ENCODE data around the gene ORAI2.
"Not testable (repeated sequence)": the region's sequence is repeated elsewhere in the genome, so short reads cannot be mapped to it uniquely, and the experiment has no call there.

The ORAI2 gene

DNA sequence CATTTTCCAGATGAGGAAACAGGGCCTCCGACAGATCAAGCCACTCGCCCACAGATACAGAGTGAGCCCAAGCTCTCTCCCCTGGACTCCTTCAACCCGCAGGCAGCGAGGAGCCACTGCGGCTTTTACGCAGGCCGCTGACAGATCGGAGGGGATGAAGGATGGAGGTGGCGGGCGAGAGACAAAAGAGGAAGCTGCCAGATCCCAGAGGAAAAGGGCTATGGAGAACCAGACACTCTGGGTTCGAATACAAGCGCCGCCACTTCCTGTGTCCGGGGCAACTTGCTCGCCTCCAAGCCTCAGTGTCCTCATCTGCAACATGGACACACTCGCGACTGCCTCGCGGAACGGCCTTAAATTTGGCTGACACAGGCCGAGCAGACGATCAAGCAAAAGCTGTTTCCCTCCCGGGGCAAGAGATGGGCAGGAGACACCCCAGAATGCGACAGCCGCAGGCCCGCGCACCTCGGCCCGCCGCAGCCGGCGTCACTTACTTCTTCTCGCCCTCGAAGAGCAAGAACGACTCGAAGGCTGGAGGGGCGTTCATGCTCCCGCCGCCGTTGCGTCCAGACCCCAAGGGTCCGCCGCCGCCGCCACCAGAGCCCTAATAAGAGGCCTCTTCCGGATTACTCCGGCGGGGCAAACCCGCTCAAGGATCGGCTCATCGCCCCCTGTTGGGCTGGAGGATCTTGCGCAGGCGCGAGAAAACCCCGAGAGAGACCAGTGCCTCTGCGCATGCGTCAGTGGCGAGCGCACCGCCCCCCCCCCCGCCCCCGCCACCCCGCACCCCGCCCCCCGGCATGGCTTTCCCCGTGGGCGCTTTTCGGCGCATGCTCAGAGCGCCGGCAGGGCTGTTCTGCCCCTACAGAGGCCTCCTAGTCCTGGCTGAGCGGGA, 45.2 kb downstream of the ORAI2 start, which contains the start of gene POLR2J:
POLR2J (minus strand) TSS at position 609 of the 895 bp plus-strand sequence; CDS start at position 547, 62 bp downstream.
- not testable (repeated sequence) for H3K27me3 Mint-ChIP-seq; H3K36me3 Mint-ChIP-seq (ENCODE audit: low read depth); H3K4me1 Mint-ChIP-seq; H3K9me3 Mint-ChIP-seq
- DNase-seq (peak; percentile 86), ATAC-seq (peak; percentile 85)
- peak within 1 kb of the TSS; percentile 82 for H3K4me3 Mint-ChIP-seq
- H3K27ac Mint-ChIP-seq: peak within 1 kb of the TSS; percentile 59

DNA sequence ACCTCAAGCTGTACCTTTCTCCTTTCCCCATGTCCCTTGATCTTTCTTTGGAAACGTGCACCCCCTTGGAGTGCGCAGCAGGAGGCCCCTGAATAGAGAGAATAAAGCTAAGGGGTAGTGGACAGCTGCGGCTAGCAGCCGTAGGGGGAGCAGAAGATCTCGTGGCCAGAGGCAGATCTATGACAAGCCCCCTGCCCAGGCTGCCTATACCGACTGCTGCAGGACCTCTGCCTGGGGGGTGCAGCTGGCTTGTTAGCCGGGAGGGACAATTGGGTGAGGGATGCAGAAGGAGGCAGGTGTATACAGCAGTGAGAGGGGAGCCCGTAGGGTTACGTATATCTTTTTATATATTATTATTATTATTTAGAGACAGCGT, 45.8 kb downstream of the ORAI2 start:
- H3K27ac Mint-ChIP-seq; DNase-seq; H3K4me1 Mint-ChIP-seq; H3K9me3 Mint-ChIP-seq; H3K4me3 Mint-ChIP-seq; H3K36me3 Mint-ChIP-seq (ENCODE audit: low read depth); H3K27me3 Mint-ChIP-seq: not testable (repeated sequence)
- ATAC-seq: peak; percentile 26

DNA sequence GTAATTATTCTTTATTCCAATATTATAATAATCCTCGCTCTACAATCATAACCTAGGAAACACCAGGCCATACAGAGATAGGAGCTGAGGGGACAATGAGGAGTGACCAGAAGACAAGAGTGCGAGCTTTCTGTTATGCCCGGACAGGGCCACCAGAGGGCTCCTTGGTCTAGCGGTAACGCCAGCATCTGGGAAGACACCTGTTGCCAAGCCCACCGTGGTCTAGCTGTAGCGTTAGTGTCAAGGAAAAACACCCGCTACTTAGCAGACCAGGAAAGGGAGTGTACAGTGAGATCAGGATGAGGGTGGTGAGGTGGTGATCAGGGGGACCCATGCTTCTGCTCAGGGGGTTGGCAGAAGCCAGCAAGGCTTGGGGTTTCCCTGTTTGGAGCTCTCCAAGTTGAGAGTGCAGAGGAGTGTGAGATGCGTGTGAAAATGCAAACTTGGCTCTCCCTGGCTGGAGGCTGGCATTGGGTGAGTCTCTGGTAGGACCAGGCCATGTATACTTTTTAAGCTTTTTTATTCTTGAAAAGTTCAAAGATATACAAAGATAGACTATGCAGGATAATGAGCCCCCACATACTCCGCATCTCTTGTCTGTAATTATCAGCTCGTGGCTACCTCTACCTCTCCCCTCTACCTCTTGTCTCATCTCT, 46.7 kb downstream of the ORAI2 start:
- H3K36me3 Mint-ChIP-seq (ENCODE audit: low read depth); H3K27ac Mint-ChIP-seq; ATAC-seq; H3K4me1 Mint-ChIP-seq; H3K9me3 Mint-ChIP-seq; H3K4me3 Mint-ChIP-seq; H3K27me3 Mint-ChIP-seq: not testable (repeated sequence)
- peak; percentile 48 for DNase-seq

DNA sequence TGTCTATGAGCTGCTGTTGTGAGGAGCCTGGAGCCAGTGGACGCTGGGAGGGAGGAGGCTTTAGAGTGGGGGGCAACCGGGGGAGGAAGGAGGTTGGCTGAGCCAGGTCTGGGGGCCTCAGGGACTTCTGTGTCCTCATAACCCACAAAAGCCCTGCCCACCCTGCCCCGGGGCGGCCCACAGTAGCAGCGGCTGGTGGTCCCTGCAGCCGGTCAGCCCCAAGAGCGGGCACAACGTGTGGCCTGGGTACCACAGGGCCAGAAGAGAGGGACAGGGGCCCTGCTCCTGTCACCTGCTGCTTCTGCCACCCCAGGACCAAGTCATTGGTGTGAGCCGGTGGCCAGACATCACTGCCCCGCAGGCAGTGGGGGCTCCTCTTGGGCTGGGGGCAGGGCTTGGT, 48.6 kb downstream of the ORAI2 start:
- not testable (repeated sequence) for H3K9me3 Mint-ChIP-seq; DNase-seq; H3K27ac Mint-ChIP-seq; H3K27me3 Mint-ChIP-seq; H3K36me3 Mint-ChIP-seq (ENCODE audit: low read depth); H3K4me1 Mint-ChIP-seq; H3K4me3 Mint-ChIP-seq; ATAC-seq

DNA sequence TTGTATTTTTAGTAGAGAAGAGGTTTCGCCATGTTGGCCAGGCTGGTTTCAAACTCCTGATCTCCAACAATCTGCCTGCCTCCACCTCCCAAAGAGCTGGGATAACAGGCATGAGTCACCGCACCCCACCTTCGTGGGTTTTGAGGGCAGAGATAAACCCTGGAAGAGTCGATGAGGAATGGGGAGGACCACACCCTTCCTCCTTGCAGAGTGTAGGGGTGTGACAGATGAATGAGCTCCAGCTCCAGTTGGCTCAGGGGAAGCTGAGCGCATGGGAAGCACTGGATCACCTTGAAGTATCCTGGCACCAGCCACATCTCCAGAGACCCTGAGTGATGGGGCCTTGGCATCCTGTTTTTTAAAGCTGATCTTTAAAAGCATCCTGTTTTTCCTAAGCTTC, 50.9 kb downstream of the ORAI2 start:
- ATAC-seq: not testable (repeated sequence)

DNA sequence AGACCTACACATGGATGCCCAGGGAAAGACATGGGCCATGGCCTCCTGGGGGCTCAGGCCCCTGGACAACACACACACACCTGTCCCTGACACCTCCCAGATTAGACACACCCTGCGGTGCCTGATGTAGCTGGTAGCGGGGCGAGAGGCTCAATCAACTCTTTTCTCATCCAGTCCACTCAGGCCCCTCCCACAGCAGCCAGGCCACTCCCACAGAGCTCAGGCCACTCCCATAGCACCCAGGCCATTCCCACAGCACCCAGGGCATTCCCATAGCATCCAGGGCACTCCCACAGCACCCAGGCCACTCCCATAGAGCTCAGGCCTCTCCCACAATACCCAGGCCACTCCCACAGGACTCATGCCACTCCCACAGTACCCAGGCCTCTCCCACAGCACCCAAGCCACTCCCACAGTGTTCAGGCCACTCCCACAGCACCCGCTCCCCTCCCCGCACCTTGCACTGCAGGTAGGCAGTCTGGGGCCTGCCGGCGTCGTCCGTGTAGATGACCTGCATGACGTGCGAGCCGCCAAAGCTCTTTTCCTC, 57.2 kb downstream of the ORAI2 start:
- not testable (repeated sequence) for H3K9me3 Mint-ChIP-seq; H3K36me3 Mint-ChIP-seq (ENCODE audit: low read depth)
- peak; percentile 66 for ATAC-seq

More for the DNA sequence above, 50.9 kb downstream of the ORAI2 start:
- H3K4me3 Mint-ChIP-seq; H3K9me3 Mint-ChIP-seq; H3K4me1 Mint-ChIP-seq; H3K36me3 Mint-ChIP-seq (ENCODE audit: low read depth); H3K27me3 Mint-ChIP-seq; DNase-seq; H3K27ac Mint-ChIP-seq: not testable (repeated sequence)

DNA sequence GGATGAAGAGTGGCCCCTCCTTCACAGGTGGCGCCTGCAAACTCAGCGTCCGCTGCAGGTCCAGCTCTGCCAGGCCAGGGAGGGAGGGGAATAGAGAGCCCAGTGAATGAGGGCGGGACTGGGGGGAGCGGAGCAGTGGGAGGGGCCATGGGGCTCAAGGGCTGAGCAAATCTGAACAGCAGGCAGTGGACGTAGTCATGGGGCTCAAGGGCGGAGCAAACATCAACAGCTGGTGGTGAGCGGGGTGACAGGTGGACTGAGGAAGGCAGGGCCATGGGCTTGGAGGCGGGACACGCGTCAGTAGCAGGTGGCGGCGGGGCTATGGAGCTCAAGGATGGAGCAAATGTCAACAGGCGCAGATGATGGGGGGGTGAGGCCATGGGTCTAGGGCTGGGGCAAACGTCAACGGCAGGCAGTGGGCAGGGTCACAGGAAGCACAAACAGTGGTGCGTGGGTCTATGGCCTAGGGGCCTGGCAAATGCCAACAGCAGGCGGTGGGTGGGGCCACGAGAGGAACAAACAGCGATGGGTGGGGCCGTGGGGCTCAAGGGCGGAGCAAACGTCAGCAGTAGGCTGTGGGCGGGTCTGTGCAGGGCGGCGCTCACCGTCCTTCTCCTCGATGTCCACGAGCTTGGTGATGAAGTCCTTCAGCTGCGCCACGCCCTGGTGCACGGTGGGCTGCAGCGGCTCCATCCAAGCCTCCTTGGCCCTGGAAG, 60.0 kb downstream of the ORAI2 start:
- DNase-seq, H3K9me3 Mint-ChIP-seq, H3K4me1 Mint-ChIP-seq: not testable (repeated sequence)

More for the DNA sequence above, 57.2 kb downstream of the ORAI2 start:
- H3K27me3 Mint-ChIP-seq, H3K4me3 Mint-ChIP-seq, H3K27ac Mint-ChIP-seq, H3K4me1 Mint-ChIP-seq: not testable (repeated sequence)
- peak; percentile 75 for DNase-seq

DNA sequence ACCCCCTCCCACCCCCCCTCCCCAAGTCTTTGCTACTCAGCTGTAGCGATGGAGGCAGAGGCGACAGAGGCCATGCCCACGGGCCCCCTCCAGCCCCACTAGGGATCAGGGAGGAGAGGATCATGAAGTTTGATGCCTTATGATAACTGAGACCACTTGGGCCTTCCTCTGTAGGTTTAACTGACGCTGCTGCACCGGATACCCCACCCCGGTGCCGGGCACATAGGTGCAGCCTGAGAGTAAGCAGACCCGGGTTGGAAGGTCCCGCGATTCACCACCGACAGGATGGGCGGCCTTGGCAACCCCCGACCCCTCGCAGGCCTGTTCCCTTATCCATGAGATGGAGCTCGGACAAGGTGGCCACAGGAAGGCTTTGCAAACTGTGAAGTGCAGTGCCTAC, 60.7 kb downstream of the ORAI2 start:
- not testable (repeated sequence) for H3K36me3 Mint-ChIP-seq (ENCODE audit: low read depth); H3K9me3 Mint-ChIP-seq; H3K4me1 Mint-ChIP-seq; H3K27me3 Mint-ChIP-seq; H3K4me3 Mint-ChIP-seq; H3K27ac Mint-ChIP-seq; ATAC-seq
- peak; percentile 21 for DNase-seq

More for the DNA sequence above, 60.0 kb downstream of the ORAI2 start:
- ATAC-seq: peak; percentile 44
- not testable (repeated sequence) for H3K27me3 Mint-ChIP-seq; H3K27ac Mint-ChIP-seq; H3K4me3 Mint-ChIP-seq; H3K36me3 Mint-ChIP-seq (ENCODE audit: low read depth)

DNA sequence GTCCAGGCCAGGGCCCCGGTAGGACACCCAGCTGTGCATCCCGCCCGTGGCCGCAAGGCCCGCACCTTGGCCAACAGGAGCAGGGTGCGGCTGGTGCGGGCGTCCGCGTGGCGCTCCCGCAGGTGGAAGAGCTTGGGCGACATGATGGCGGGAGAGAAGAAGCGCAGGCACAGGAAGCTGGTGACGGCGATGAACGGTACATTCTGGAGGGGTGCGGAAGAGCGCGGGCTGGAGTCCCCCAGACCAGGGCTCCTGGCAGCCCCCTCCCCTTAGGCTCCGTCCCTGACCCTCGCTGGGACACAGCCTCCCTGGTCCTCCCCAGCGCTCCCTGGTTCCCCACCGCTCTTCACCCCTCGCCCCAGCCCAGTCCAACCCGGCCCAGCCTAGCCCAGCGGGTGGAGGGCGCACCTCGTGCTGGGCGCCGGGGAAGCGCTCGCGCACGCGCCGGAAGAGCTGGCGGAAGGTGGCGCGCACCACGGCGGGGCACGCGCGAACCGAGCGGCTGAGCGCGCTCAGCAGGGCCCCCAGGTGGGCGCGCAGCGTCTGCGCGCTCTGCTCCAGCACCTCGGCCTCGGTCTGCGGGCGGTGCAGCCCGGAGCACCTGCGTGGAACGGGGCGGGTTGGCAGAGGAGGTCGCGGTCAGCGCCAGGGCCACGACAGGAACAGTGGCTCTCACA, 61.2 kb downstream of the ORAI2 start:
- H3K27me3 Mint-ChIP-seq; H3K36me3 Mint-ChIP-seq (ENCODE audit: low read depth); H3K4me3 Mint-ChIP-seq; H3K9me3 Mint-ChIP-seq; DNase-seq; H3K4me1 Mint-ChIP-seq; H3K27ac Mint-ChIP-seq: not testable (repeated sequence)
- peak; percentile 72 for ATAC-seq

DNA sequence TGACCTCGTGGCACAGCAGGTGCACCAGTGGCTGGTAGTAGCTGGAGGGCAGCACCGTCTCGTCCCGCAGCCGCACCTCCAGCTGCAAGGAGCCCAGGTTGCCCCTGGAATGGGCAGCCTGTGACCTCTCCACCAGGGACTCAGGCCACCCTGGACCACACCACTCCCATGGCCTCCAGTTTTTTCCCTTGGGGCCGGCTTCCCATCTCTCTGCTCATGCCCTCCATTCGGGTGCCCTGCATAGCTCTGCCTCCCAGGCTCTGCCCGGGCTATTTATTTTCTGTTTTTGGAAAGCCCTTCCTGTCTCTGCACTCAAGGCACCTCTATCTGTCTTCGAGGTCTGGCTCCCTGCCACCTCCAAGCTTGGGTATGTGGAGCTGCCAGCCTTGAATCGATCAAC, 63.5 kb downstream of the ORAI2 start:
- not testable (repeated sequence) for H3K27ac Mint-ChIP-seq; H3K36me3 Mint-ChIP-seq (ENCODE audit: low read depth); ATAC-seq; H3K9me3 Mint-ChIP-seq; DNase-seq; H3K27me3 Mint-ChIP-seq; H3K4me1 Mint-ChIP-seq; H3K4me3 Mint-ChIP-seq

DNA sequence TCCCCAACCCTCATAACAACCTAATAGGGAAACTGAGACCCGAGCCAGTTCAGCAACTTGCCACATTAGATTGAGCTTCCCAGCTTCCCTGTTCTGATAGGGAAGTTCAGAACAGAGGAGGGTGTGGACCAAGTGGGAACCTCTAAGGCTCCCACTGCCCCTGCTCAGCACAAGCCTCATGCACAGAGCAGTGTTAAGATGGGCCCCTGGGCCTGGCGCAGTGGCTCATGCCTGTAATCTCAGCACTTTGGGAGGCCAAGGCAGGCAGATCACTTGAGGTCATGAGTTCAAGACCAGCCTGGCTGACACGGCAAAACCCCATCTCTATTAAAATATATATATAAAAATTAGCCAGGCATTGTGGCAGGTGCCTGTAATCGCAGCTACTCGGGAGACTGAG, 63.9 kb downstream of the ORAI2 start:
- not testable (repeated sequence) for H3K27ac Mint-ChIP-seq; H3K36me3 Mint-ChIP-seq (ENCODE audit: low read depth); H3K9me3 Mint-ChIP-seq; H3K4me3 Mint-ChIP-seq; H3K27me3 Mint-ChIP-seq; DNase-seq; H3K4me1 Mint-ChIP-seq; ATAC-seq

DNA sequence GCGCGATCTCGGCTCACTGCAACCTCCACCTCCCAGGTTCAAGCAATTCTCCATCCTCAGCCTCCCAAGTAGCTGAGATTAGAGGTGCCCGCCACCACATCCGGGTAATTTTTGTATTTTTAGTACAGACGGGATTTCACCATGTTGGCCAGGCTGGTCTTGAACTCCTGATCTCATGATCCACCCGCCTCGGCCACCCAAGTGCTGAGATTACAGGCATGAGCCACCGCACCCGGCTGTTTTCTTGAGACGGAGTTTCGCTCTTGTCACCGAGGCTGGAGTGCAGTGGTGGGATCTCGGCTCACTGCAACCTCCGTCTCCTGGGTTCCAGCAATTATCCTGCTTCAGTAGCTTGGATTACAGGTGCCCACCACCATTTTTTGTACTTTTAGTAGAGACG, 64.9 kb downstream of the ORAI2 start:
- not testable (repeated sequence) for H3K9me3 Mint-ChIP-seq; H3K27me3 Mint-ChIP-seq; H3K4me1 Mint-ChIP-seq; ATAC-seq; H3K4me3 Mint-ChIP-seq; H3K36me3 Mint-ChIP-seq (ENCODE audit: low read depth); H3K27ac Mint-ChIP-seq; DNase-seq

DNA sequence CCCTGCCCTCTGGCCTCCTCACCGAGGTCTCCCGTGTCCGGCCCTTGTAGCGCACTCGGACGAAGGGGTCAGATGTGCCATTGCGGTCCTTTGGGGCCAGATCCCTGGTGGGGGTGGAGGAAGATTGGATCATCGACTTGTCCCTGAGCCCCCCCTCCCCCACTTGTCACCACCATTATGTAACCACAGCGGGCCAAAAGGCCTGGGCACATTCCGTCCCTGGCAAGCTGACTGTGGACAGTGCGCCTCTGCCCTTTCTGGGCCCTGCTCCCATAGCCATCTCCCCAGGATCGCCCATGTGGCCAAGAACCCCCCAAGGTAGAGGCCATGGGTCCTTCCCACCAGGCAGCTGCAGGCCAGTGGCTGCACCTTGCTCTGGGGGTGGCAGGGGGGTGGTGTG, 69.8 kb downstream of the ORAI2 start:
- not testable (repeated sequence) for H3K4me3 Mint-ChIP-seq; DNase-seq; H3K9me3 Mint-ChIP-seq; H3K27me3 Mint-ChIP-seq; H3K4me1 Mint-ChIP-seq; H3K36me3 Mint-ChIP-seq (ENCODE audit: low read depth); H3K27ac Mint-ChIP-seq; ATAC-seq
